Coronary artery (tissue), 2 donors: Measurements from ENCODE around the gene MAGI1.
"Not testable (repeated sequence)": the region's sequence is repeated elsewhere in the genome, so short reads cannot be mapped to it uniquely, and the experiment has no call there.

ENCODE experiments used
- DNase-seq: peaks from one replicate; pipeline ENCODE4 v3.0.0-alpha.2; 2017; ENCODE audit warnings: low spot score
- H3K27ac ChIP-seq, 2 donors: fragments of 200-600 bp; sonication (generic); one replicate each; pipeline ENCODE4 v1.5.1; 2016 to 2019
- H3K4me3 ChIP-seq: fragments of 200-600 bp; sonication (generic); 2 replicates; pipeline ENCODE4 v1.5.1; 2016; ENCODE audit warnings: mild to moderate bottlenecking, moderate library complexity
- TF ChIP-seq, protein P1 (sequence below): fragments of 200-600 bp; sonication (generic); IDR thresholded peaks from one replicate; pipeline ENCODE4 v1.5.1; 2019; ENCODE audit warnings: antibody characterized with exemption

The MAGI1 gene

DNA sequence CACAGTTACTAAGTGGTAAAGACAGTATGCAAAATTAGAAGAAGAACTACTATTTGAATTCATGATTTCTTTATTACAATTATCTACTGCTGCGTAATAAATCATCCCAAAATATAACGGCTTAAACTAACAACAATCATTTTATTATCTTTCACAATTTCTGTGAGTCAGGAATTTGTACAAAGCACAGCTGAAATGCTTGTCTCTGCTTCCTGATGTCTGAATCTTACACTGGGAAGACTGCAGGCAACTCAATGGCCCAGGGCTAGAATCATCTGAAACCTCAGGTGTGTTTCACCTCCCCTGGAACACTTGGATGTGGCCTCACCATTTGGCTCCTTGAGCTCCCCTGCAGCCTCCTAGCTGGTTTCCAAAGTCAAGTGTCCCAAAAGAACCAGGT is 145.1 kb downstream of the MAGI1 start:
- TF ChIP-seq, protein P1, sequence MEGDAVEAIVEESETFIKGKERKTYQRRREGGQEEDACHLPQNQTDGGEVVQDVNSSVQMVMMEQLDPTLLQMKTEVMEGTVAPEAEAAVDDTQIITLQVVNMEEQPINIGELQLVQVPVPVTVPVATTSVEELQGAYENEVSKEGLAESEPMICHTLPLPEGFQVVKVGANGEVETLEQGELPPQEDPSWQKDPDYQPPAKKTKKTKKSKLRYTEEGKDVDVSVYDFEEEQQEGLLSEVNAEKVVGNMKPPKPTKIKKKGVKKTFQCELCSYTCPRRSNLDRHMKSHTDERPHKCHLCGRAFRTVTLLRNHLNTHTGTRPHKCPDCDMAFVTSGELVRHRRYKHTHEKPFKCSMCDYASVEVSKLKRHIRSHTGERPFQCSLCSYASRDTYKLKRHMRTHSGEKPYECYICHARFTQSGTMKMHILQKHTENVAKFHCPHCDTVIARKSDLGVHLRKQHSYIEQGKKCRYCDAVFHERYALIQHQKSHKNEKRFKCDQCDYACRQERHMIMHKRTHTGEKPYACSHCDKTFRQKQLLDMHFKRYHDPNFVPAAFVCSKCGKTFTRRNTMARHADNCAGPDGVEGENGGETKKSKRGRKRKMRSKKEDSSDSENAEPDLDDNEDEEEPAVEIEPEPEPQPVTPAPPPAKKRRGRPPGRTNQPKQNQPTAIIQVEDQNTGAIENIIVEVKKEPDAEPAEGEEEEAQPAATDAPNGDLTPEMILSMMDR: no peak
- H3K27ac ChIP-seq: peak overlapping the region; percentile 23 to 66

DNA sequence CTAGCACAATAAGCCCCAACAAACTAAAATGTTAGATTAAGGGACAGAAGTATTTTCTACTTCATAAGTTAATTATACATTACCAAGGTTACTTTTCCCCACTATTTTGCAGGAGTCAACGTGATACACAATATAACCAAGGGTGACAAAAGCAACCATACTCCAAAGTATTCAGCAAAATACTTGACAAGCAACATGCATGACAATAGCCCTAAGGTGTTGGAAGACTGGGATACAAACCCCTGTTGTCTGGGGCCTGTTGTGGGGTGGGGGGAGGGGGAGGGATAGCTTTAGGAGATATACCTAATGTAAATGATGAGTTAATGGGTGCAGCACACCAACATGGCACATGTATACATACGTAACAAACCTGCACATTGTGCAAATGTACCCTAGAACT is 147.2 kb downstream of the MAGI1 start:
- H3K4me3 ChIP-seq, H3K27ac ChIP-seq, DNase-seq: not testable (repeated sequence)

More for the DNA sequence above, 145.1 kb downstream of the MAGI1 start:
- H3K4me3 ChIP-seq: no peak overlapping the region
- DNase-seq: no peak

DNA sequence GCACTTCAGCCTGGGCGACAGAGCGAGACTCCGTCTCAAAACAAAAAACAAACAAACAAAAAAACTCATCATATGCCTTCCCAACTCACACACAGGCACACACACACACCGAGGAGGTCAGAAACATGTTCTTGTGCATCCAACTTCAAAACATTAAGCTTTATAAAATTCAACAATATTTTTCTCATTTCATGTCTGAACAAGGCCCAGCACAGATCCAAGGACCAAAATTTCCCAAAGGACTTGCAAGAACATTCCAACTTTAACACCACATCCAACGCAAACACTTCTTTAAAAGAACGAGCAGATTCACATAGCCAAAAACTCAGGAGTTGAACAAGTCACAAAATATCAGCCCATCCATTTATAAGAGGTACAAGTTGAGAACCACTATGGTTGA is 148.4 kb downstream of the MAGI1 start:
- TF ChIP-seq, protein P1: no peak
- no peak for DNase-seq
- peak overlapping the region; percentile 88 to 89 for H3K27ac ChIP-seq
- no peak overlapping the region for H3K4me3 ChIP-seq

DNA sequence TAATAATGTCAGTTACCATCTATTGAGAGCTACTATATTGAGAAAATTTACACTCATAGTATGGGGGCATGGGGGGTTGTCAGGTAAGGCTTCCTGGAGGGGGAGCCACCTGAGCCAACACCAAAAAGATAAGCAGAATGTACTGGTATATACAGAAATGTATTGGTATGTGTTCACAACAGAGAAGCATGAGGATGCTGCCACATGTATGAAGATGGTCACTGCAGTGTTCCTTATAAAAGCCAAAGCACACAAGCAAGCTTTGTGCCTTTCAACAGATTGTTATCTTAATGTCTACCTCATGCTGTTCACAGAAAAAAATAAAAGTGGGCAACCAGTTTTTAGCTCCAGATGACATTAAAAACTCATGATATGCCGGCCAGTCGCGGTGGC is 149.0 kb downstream of the MAGI1 start:
- Histone ChIP-seq H3K27ac (peak overlapping the region; percentile 88 to 89), H3K4me3 (no peak overlapping the region)
- TF ChIP-seq, protein P1: no peak
- DNase-seq: no peak

DNA sequence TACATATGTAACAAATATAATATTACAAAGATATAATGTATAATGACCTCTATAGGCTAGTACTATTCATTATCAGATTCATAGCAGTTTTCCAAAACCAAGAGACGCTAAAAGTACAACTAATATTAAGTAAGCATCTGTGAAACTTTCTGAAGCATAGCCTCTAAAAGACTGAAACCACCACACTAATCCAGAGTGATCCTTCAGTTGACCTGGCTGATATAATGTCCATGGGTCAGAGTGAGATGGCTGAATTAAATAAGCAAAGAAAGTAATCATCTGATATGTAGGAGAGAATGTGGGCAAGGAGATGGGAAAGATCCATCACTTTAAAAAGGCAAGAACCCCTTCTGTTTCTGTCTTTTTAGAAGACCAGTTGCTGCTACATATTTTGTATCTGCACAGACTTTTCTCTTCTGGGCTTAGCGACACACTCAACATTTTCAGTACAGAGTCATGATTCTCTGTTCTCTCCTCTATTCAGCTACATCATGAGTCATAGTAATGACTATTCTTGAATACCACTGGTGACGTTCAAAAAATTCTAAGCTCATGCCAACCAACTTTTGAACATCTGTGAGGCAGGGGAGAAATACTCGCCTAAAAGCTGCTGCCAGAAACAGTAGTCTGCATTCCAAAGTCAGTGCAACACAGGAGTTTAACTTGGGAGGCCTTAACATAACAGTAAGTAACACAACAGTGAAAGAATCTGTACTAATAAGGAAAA is 149.6 kb downstream of the MAGI1 start:
- Histone ChIP-seq H3K4me3 (peak overlapping the region; percentile 11), H3K27ac (peak overlapping the region; percentile 88 to 89)
- no peak for DNase-seq
- TF ChIP-seq, protein P1: no peak

DNA sequence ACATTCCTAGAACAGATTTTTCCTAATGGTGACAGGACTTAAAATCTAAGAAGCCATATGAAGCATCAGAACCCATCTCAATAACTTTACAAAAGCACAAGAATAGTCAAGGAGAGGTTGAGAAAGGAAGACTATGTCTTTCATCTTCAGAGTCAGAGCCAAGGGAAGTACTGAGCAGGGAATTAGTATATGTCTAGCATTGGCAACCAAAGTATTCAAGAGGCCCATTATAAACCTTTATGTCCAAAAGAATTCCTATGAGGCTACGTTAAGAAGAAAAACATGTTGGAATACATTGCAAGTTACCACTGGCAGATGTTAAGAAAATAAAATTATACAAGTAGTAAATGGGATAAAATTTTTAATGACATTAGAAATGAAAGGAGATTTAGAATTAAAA is 150.5 kb downstream of the MAGI1 start:
- Histone ChIP-seq H3K27ac (peak overlapping the region; percentile 63 to 89), H3K4me3 (no peak overlapping the region)
- TF ChIP-seq, protein P1: no peak

DNA sequence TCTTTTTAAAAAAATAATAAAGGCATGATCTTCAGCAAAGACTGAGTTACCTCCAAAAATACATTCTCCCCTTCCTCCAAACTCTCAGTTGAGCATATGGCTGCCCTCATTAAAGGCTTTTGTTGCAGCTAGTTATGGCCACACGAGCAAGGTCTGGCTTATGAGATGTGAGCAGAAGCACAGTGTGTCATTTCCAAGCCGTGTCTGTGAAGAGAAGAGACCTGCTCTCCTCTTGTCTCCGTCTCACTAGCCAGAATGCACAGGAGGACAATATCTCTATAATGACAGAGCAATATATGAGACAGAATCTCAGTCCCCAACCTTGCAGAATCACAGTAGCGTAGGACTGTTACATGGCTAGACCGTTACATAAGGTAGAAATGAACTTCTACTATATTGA is 152.3 kb downstream of the MAGI1 start:
- DNase-seq: no peak
- Histone ChIP-seq H3K27ac (peak overlapping the region in 1 of 2 donors; percentile 1), H3K4me3 (no peak overlapping the region)
- TF ChIP-seq, protein P1: no peak

More for the DNA sequence above, 150.5 kb downstream of the MAGI1 start:
- no peak for DNase-seq
